GM12878 (cell line): ENCODE data around the gene DMPK. TPM values are rescaled to one million over a fixed set of nuclear protein-coding genes. Genes with fewer than 3 reads are reported as not detected.

ENCODE experiments used
- BMI1 ChIP-seq: fragments of 450-650 bp; IDR thresholded peaks from 2 replicates; pipeline ENCODE4 v1.6.1; 2016; ENCODE audit warnings: mild to moderate bottlenecking, moderate library complexity, borderline replicate concordance
- CEBPZ ChIP-seq: fragments of 150-350 bp; IDR thresholded peaks from 2 replicates; pipeline ENCODE4 v1.6.1; 2016; ENCODE audit warnings: low read depth, low read length
- CREB1 ChIP-seq: IDR thresholded peaks from 2 replicates; pipeline ENCODE4 v1.6.1; 2012; ENCODE audit warnings: low read depth, mild to moderate bottlenecking, inconsistent platforms
- ESRRA ChIP-seq: IDR thresholded peaks from 2 replicates; pipeline ENCODE4 v1.6.1; 2012; ENCODE audit warnings: mild to moderate bottlenecking, low read length, improper control_type of control experiment
- ETV6 ChIP-seq, 2 experiments: fragments of 450-650 bp in 1 of 2; IDR thresholded peaks in 1 of 2; conservative IDR thresholded peaks in 1 of 2; 2 replicates each; pipeline ENCODE4 v1.6.1; 2014; ENCODE audit warnings: antibody characterized with exemption in 1 of 2, borderline replicate concordance in 1 of 2, low read depth in 1 of 2, mild to moderate bottlenecking in 1 of 2, moderate library complexity in 1 of 2
- FOS ChIP-seq: IDR thresholded peaks from 3 replicates; pipeline ENCODE4 v1.6.1; 2011; ENCODE audit warnings: borderline replicate concordance; ENCODE audit not compliant: insufficient read length; ENCODE audit errors: extremely low read depth
- HDAC2 ChIP-seq: fragments of 200-600 bp; sonication (generic); IDR thresholded peaks from 2 replicates; pipeline ENCODE4 v1.6.1; 2017
- HDGF ChIP-seq: fragments of 450-650 bp; IDR thresholded peaks from 2 replicates; pipeline ENCODE4 v1.6.1; 2016; ENCODE audit warnings: antibody characterized with exemption
- MLLT1 ChIP-seq: fragments of 450-650 bp; IDR thresholded peaks from 2 replicates; pipeline ENCODE4 v1.6.1; 2016; ENCODE audit warnings: mild to moderate bottlenecking
- NFXL1 ChIP-seq: fragments of 450-650 bp; IDR thresholded peaks from 2 replicates; pipeline ENCODE4 v1.6.1; 2017; ENCODE audit warnings: antibody characterized with exemption, mild to moderate bottlenecking, borderline replicate concordance
- NR2F1 ChIP-seq: fragments of 450-650 bp; conservative IDR thresholded peaks from 2 replicates; pipeline ENCODE4 v1.6.1; 2017; ENCODE audit warnings: mild to moderate bottlenecking
- POU2F2 ChIP-seq: IDR thresholded peaks from 3 replicates; pipeline ENCODE4 v1.6.1; 2011; ENCODE audit warnings: low read depth, mild to moderate bottlenecking, low read length, borderline replicate concordance
- RAD21 ChIP-seq: IDR thresholded peaks from 2 replicates; pipeline ENCODE4 v1.6.1; 2011; ENCODE audit warnings: mild to moderate bottlenecking, low read depth, low read length, moderate library complexity; ENCODE audit not compliant: insufficient read depth
- RFX5 ChIP-seq: IDR thresholded peaks from 2 replicates; pipeline ENCODE4 v1.6.1; 2011; ENCODE audit warnings: low read depth, low read length, improper control_type of control experiment
- TARDBP ChIP-seq: IDR thresholded peaks from 2 replicates; pipeline ENCODE4 v1.6.1; 2016; ENCODE audit warnings: borderline replicate concordance
- TCF3 ChIP-seq: IDR thresholded peaks from 2 replicates; pipeline ENCODE4 v1.6.1; 2012; ENCODE audit warnings: low read depth, mild to moderate bottlenecking, low read length, borderline replicate concordance; ENCODE audit not compliant: insufficient read depth
- USF1 ChIP-seq: IDR thresholded peaks from 2 replicates; pipeline ENCODE4 v1.6.1; 2011; ENCODE audit warnings: borderline replicate concordance, low read depth, mild to moderate bottlenecking, moderate library complexity, mixed read lengths, low read length; ENCODE audit not compliant: insufficient read depth; ENCODE audit errors: extremely low read length
- polyA plus RNA-seq, 11 experiments: library from polyadenylated mRNA; depleted of rRNA in 4 of 11; unstranded in 6 of 11; stranded (reverse) in 5 of 11; fragments of >200 nt; fragmentation: Nextera tagmentation in 4 of 11; fragmentation: Illumina TruSeq in 1 of 11; extraction: Ambion mirVana in 4 of 11; extraction: Trizol in 1 of 11; gene quantifications; 1 replicate in 1 of 11; 2 replicates in 10 of 11; pipeline versions ENCODE4 v1.2.1 to v1.2.3, GENCODE V29; 2011 to 2016; ENCODE audit warnings: inconsistent platforms in 2 of 11, missing spikeins in 2 of 11, low read depth in 1 of 11
- total RNA-seq, 4 experiments: library from RNA; depleted of rRNA in 3 of 4; stranded (reverse); fragments of >200 nt in 3 of 4; fragmentation: Illumina TruSeq in 1 of 4; extraction: Trizol in 1 of 4; gene quantifications; 2 replicates each; pipeline versions ENCODE4 v1.2.1 to v1.2.3, GENCODE V29; 2013 to 2021
- TF ChIP-seq, protein P1 (sequence below): fragments of 150-350 bp; IDR thresholded peaks from 2 replicates; pipeline ENCODE4 v1.6.1; 2014; ENCODE audit warnings: mild to moderate bottlenecking, low read depth, low read length
- TF ChIP-seq, protein P2 (sequence below): IDR thresholded peaks from 2 replicates; pipeline ENCODE4 v1.6.1; 2012; ENCODE audit warnings: low read length, inconsistent platforms
- TF ChIP-seq, protein P3 (sequence below): fragments of 450-650 bp; IDR thresholded peaks from 2 replicates; pipeline ENCODE4 v1.6.1; 2017; ENCODE audit warnings: low read depth, mild to moderate bottlenecking, moderate library complexity

Gene DMPK
- total and polyA plus RNA-seq, 10 of the 15 experiments (the other 5 are each of a cell fraction or from before 2014, with no cell fraction given), result 0.60 to 33.6 (median 5.2) TPM

GRCh38 chr19:45729800-45730290 is 52.4 kb downstream of the DMPK start (continued):
- TF ChIP-seq CEBPZ, result no peak
- TF ChIP-seq NR2F1, result peak; percentile 46; the same call in 1 of the 2 replicates
- no peak for TF ChIP-seq TCF3
- TF ChIP-seq TARDBP, result no peak
- TF ChIP-seq MLLT1, result no peak
- TF ChIP-seq HDAC2, result no peak
- no peak for TF ChIP-seq ESRRA
- TF ChIP-seq HDGF, result no peak
- TF ChIP-seq RAD21, result no peak
- TF ChIP-seq NFXL1, result no peak
- no peak for TF ChIP-seq BMI1
- TF ChIP-seq FOS, result no peak
- no peak for TF ChIP-seq POU2F2
- no peak for TF ChIP-seq RFX5
- TF ChIP-seq USF1, result no peak
- TF ChIP-seq CREB1, result no peak
- no peak for TF ChIP-seq ETV6 (conservative IDR thresholded peaks at IDR 0.05 in 1 of 2, IDR thresholded peaks at IDR 0.05 in 1 of 2; ENCODE audit: borderline replicate concordance in 1 of 2, low read depth in 1 of 2)
- TF ChIP-seq, protein P1, sequence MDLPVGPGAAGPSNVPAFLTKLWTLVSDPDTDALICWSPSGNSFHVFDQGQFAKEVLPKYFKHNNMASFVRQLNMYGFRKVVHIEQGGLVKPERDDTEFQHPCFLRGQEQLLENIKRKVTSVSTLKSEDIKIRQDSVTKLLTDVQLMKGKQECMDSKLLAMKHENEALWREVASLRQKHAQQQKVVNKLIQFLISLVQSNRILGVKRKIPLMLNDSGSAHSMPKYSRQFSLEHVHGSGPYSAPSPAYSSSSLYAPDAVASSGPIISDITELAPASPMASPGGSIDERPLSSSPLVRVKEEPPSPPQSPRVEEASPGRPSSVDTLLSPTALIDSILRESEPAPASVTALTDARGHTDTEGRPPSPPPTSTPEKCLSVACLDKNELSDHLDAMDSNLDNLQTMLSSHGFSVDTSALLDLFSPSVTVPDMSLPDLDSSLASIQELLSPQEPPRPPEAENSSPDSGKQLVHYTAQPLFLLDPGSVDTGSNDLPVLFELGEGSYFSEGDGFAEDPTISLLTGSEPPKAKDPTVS, result no peak
- TF ChIP-seq, protein P2, sequence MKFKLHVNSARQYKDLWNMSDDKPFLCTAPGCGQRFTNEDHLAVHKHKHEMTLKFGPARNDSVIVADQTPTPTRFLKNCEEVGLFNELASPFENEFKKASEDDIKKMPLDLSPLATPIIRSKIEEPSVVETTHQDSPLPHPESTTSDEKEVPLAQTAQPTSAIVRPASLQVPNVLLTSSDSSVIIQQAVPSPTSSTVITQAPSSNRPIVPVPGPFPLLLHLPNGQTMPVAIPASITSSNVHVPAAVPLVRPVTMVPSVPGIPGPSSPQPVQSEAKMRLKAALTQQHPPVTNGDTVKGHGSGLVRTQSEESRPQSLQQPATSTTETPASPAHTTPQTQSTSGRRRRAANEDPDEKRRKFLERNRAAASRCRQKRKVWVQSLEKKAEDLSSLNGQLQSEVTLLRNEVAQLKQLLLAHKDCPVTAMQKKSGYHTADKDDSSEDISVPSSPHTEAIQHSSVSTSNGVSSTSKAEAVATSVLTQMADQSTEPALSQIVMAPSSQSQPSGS, result no peak; the same call in 1 of the 2 replicates
- TF ChIP-seq, protein P3, sequence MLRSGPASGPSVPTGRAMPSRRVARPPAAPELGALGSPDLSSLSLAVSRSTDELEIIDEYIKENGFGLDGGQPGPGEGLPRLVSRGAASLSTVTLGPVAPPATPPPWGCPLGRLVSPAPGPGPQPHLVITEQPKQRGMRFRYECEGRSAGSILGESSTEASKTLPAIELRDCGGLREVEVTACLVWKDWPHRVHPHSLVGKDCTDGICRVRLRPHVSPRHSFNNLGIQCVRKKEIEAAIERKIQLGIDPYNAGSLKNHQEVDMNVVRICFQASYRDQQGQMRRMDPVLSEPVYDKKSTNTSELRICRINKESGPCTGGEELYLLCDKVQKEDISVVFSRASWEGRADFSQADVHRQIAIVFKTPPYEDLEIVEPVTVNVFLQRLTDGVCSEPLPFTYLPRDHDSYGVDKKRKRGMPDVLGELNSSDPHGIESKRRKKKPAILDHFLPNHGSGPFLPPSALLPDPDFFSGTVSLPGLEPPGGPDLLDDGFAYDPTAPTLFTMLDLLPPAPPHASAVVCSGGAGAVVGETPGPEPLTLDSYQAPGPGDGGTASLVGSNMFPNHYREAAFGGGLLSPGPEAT, result peak; percentile 66; the same call in 1 of the 2 replicates
